ENCODE measurements around the gene PANX3. TPM values are rescaled to one million over a fixed set of nuclear protein-coding genes. Genes with fewer than 3 reads are reported as not detected.

The PANX3 gene
- polyA plus RNA-seq, 1 donor (not counting 4 experiments of a cell fraction or from before 2014, with no cell fraction given), result not detected

GRCh38 chr11:124648610-124649009 lies 37.4 kb downstream of the PANX3 start:
- Histone ChIP-seq H4K20me1 (ENCODE audit: control insufficient read depth, extremely low read depth, insufficient read depth, low read length) (no peaks in the 10 kb centered on the region), H3K27ac (ENCODE audit: control insufficient read depth, insufficient read depth, low read length) (no peak overlapping the region), H3K4me2 (ENCODE audit: control insufficient read depth, extremely low read depth, insufficient read depth, low read depth, low read length) (no peak overlapping the region), H3K27me3 (ENCODE audit: control insufficient read depth, extremely low read depth, insufficient read depth, low read length) (no peaks in the 10 kb centered on the region), H2AFZ (ENCODE audit: control insufficient read depth, low read length) (no peak overlapping the region), H3K9ac (ENCODE audit: control insufficient read depth, extremely low read depth, insufficient read depth, low read length) (no peak overlapping the region), H3K4me1 (ENCODE audit: control insufficient read depth, extremely low read depth, insufficient read depth, low read length) (peaks cover 3% of the 10 kb centered on the region), H3K9me3 (ENCODE audit: control insufficient read depth, low read depth, low read length) (no peaks in the 10 kb centered on the region), H3K4me3 (ENCODE audit: control insufficient read depth in 2 of 3, extremely low read depth in 1 of 3, insufficient read depth in 2 of 3, low read depth in 1 of 3, low read length in 3 of 3) (no peak overlapping the region), H3K36me3 (ENCODE audit: control insufficient read depth in 2 of 2, extremely low read depth in 1 of 2, insufficient read depth in 2 of 2, low read length in 2 of 2) (no peaks in the 10 kb centered on the region), H3K9me1 (ENCODE audit: control insufficient read depth, extremely low read depth, insufficient read depth, low read length) (no peaks in the 10 kb centered on the region), H3K79me2 (ENCODE audit: control insufficient read depth, insufficient read depth, low read length) (no peaks in the 10 kb centered on the region)
- DNase-seq (ENCODE audit: low read depth, low spot score) (no peak), FAIRE-seq (no peak)
- dilution Hi-C loops (cut with MboI; ENCODE audit: extremely low pct_ligation_motif_present, low sequenced_read_pairs), result no loop called here
- no peak for TF ChIP-seq CTCF (optimal IDR thresholded peaks at IDR 0.05 in 1 of 3, IDR thresholded peaks at IDR 0.05 in 1 of 3, conservative IDR thresholded peaks at IDR 0.05 in 1 of 3; ENCODE audit: extremely low read depth in 1 of 3, insufficient read depth in 2 of 3, low read length in 3 of 3)
- TF ChIP-seq EZH2 (IDR thresholded peaks at IDR 0.05; ENCODE audit: low read length), result no peak

DNA sequence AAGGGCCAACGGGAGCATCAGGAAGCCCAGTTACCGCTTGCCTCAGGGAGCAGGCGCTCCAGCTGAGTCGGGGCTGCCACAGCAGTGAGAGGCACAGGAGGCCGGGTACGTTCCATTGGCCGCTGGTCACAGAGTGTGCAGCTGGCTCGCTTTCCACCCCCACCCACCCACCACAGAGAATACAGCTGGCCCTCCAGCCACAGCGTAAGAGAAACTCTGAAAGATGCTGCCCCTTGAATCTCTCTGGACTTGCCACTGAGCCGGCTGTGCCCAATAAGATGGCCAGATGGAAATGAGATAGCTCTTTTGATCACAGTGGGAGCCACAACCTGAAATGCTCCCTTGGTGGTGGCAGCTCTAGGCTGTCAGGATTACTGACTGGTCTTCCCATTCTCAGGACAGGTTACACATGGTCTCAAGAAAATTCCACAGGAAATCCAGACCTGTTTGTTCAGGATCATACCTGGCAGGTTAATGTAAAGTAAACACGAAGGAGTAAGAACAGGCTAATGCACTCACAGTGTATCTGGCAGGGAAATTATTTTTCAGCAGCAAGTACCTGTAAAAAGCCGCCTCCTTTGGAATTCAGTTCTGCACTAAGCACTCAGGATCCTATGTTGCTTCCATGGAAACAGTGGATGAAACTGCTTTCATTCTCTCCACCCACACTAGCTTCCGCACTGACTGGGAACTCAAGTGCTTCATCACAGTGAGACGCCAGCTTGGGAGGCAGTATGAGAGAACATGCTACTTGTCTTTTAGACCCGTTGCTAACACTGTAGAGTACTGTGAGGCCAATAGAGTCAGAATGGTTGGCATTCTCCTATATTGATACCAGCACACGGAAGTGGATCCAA lies 45.8 kb downstream of the PANX3 start:
- dilution Hi-C loops (cut with MboI; ENCODE audit: extremely low pct_ligation_motif_present, low sequenced_read_pairs), result no loop called here
- no peak for TF ChIP-seq CTCF (optimal IDR thresholded peaks at IDR 0.05 in 1 of 3, IDR thresholded peaks at IDR 0.05 in 1 of 3, conservative IDR thresholded peaks at IDR 0.05 in 1 of 3; ENCODE audit: extremely low read depth in 1 of 3, insufficient read depth in 2 of 3, low read length in 3 of 3)
- TF ChIP-seq EZH2 (IDR thresholded peaks at IDR 0.05; ENCODE audit: low read length), result no peak

More for the DNA sequence above, 45.8 kb downstream of the PANX3 start:
- no peaks in the 10 kb centered on the region for H3K36me3 ChIP-seq (ENCODE audit: control insufficient read depth in 2 of 2, extremely low read depth in 1 of 2, insufficient read depth in 2 of 2, low read length in 2 of 2)
- H3K4me2 ChIP-seq (ENCODE audit: control insufficient read depth, extremely low read depth, insufficient read depth, low read depth, low read length), result no peak overlapping the region
- H3K9me1 ChIP-seq (ENCODE audit: control insufficient read depth, extremely low read depth, insufficient read depth, low read length), result no peaks in the 10 kb centered on the region
- no peak overlapping the region for H3K27ac ChIP-seq (ENCODE audit: control insufficient read depth, insufficient read depth, low read length)
- no peaks in the 10 kb centered on the region for H4K20me1 ChIP-seq (ENCODE audit: control insufficient read depth, extremely low read depth, insufficient read depth, low read length)
- no peak for FAIRE-seq
- H3K27me3 ChIP-seq (ENCODE audit: control insufficient read depth, extremely low read depth, insufficient read depth, low read length), result no peaks in the 10 kb centered on the region
- H3K4me1 ChIP-seq (ENCODE audit: control insufficient read depth, extremely low read depth, insufficient read depth, low read length), result no peaks in the 10 kb centered on the region
- no peak for DNase-seq (ENCODE audit: low read depth, low spot score)
- H2AFZ ChIP-seq (ENCODE audit: control insufficient read depth, low read length), result no peak overlapping the region
- no peaks in the 10 kb centered on the region for H3K9me3 ChIP-seq (ENCODE audit: control insufficient read depth, low read depth, low read length)
- H3K4me3 ChIP-seq (ENCODE audit: control insufficient read depth in 2 of 3, extremely low read depth in 1 of 3, insufficient read depth in 2 of 3, low read depth in 1 of 3, low read length in 3 of 3), result no peak overlapping the region
- H3K79me2 ChIP-seq (ENCODE audit: control insufficient read depth, insufficient read depth, low read length), result no peaks in the 10 kb centered on the region
- no peak overlapping the region for H3K9ac ChIP-seq (ENCODE audit: control insufficient read depth, extremely low read depth, insufficient read depth, low read length)
